ENCODE results near the gene HMGCLL1. TPM values are rescaled to one million over a fixed set of nuclear protein-coding genes. Genes with fewer than 3 reads are reported as not detected.

Gene HMGCLL1
- total RNA-seq, 2 donors from 2014 or later, result 1.8 to 2.3 TPM

DNA sequence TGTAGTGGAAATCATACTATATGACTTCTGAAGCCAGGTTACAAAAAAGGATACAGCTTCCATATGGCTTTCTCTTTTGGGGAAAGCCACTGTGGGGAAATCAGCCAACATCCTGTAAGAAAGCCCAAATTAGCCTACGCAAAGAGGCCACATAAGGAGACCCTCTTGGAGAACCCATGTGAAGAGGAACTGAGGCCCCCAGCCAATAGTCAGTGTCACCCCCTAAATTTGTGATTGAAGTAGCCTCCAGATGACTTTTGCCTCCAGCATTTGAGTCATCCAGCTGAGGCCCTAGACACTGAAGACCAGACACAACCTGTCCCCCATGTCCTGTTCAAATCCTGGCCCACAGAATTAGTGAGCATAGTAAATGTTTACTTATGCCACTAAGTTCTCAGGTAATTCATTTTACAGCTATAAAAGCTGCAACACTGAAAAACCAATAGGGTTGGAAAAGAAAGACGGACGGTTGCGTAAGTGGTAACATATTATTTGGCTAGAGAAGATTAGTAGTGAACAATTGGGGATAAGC, 60.4 kb downstream of the HMGCLL1 start:
- 80 to 92% methylated on average over 4 of the region's 4 CpGs for WGBS, 2 donors
- Histone ChIP-seq H3K4me3 (no peak overlapping the region), H3K36me3 (replicated peaks in 1 of 2; ENCODE audit: insufficient read depth in 1 of 2, low read depth in 2 of 2) (no peaks in the 10 kb centered on the region), H3K4me1 (no peaks in the 10 kb centered on the region), H3K27ac (no peak overlapping the region), H3K27me3 (no peaks in the 10 kb centered on the region), H3K9me3 (no peaks in the 10 kb centered on the region)
- DNase-seq, result no peak
- intact Hi-C loops (cut with DNase I), result no loop called here
- ATAC-seq, result no peak
- TF ChIP-seq POLR2A (IDR thresholded peaks at IDR 0.05), result no peak
- TF ChIP-seq, protein P1, sequence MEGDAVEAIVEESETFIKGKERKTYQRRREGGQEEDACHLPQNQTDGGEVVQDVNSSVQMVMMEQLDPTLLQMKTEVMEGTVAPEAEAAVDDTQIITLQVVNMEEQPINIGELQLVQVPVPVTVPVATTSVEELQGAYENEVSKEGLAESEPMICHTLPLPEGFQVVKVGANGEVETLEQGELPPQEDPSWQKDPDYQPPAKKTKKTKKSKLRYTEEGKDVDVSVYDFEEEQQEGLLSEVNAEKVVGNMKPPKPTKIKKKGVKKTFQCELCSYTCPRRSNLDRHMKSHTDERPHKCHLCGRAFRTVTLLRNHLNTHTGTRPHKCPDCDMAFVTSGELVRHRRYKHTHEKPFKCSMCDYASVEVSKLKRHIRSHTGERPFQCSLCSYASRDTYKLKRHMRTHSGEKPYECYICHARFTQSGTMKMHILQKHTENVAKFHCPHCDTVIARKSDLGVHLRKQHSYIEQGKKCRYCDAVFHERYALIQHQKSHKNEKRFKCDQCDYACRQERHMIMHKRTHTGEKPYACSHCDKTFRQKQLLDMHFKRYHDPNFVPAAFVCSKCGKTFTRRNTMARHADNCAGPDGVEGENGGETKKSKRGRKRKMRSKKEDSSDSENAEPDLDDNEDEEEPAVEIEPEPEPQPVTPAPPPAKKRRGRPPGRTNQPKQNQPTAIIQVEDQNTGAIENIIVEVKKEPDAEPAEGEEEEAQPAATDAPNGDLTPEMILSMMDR (IDR thresholded peaks at IDR 0.05), result no peak

DNA sequence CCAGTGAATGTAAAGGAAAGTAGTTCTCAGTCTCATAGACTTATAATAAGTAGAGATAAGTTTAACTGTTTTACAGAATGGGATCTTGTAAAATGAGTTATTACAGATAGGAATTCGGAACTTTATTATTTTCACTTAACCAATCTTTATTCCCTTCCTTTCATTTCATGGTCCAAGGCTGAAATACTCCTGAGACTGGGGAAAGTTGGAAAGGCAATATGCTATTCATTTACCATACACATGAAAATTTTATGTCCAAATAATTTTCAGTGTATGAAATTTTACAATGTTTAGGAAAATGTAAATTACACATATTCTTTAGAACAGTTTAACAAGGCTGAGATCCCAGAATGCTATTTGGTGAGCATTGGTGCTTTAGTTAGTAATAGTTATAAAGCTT, 62.3 kb downstream of the HMGCLL1 start:
- Histone ChIP-seq H3K36me3 (replicated peaks in 1 of 2; ENCODE audit: insufficient read depth in 1 of 2, low read depth in 2 of 2) (no peaks in the 10 kb centered on the region), H3K27me3 (no peaks in the 10 kb centered on the region), H3K27ac (no peak overlapping the region), H3K9me3 (no peaks in the 10 kb centered on the region), H3K4me3 (no peak overlapping the region), H3K4me1 (no peaks in the 10 kb centered on the region)
- intact Hi-C loops (cut with DNase I), result no loop called here
- TF ChIP-seq, protein P1 (IDR thresholded peaks at IDR 0.05), result no peak
- TF ChIP-seq POLR2A (IDR thresholded peaks at IDR 0.05), result no peak
- 57 to 61% methylated on average over 1 of the region's 1 CpG for WGBS, 2 donors
- no peak for DNase-seq
- ATAC-seq, result no peak

DNA sequence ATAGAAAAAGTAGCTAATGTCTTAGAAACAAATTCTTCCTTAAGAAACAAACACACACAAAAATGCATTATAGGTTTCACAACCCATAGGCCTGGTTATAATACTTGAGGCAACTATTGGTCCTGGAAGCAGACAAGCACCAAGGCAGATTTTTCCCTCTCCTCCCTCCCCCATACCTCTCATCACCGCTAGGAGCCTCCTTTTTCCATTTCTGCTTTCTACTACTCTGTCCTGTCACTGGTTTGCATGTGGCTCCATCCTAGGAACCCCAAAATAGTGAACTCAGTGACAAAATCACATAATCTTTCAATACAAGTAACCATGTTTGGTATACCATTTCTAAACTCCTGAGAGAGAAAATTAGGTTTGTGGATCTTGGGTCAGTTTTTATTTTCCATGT, 66.1 kb downstream of the HMGCLL1 start:
- 62 to 81% methylated on average over 1 of the region's 1 CpG for WGBS, 2 donors
- no peak for TF ChIP-seq POLR2A (IDR thresholded peaks at IDR 0.05)
- TF ChIP-seq, protein P1 (IDR thresholded peaks at IDR 0.05), result no peak
- H3K36me3 ChIP-seq (replicated peaks in 1 of 2; ENCODE audit: insufficient read depth in 1 of 2, low read depth in 2 of 2), result no peaks in the 10 kb centered on the region
- no peak overlapping the region for H3K27ac ChIP-seq
- intact Hi-C loops (cut with DNase I), result no loop called here
- ATAC-seq (no peak), DNase-seq (no peak)
- H3K4me1 ChIP-seq, result no peaks in the 10 kb centered on the region
- no peaks in the 10 kb centered on the region for H3K27me3 ChIP-seq
- H3K9me3 ChIP-seq, result no peaks in the 10 kb centered on the region
- no peak overlapping the region for H3K4me3 ChIP-seq

DNA sequence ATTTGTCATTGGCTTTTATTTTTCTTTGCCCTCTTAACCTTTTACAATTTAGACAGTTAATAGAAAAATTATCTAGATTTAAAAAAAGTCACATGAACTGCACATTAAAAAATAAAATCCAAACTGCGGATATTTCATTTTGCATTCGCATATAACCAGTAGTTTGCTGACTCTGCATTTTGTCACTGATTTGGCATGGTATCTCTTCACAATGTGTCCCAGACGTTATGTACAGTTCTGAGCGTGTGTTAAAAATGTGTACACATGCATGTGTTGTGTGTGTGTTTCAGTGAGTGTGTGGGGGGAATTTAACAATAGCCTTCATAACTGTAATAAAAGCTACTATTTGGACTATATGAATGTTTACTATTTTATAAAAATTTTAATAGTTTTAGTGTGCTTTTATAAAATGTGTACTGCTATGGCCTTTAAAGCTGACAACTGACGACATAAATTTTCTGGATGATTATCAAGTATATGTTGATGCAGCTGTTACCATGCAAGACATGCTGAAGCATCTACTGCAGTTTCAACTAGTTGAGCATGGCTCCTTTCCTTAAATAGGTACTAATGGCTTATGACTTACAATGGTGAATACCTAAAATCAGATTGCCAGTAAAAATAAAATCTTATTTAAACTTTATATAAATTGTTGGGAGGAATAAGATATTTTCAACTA, 67.7 kb downstream of the HMGCLL1 start:
- intact Hi-C loops (cut with DNase I), result no loop called here
- Histone ChIP-seq H3K9me3 (no peaks in the 10 kb centered on the region), H3K27ac (no peak overlapping the region), H3K27me3 (no peaks in the 10 kb centered on the region), H3K36me3 (replicated peaks in 1 of 2; ENCODE audit: insufficient read depth in 1 of 2, low read depth in 2 of 2) (no peaks in the 10 kb centered on the region), H3K4me1 (no peaks in the 10 kb centered on the region), H3K4me3 (no peak overlapping the region)
- TF ChIP-seq, protein P1 (IDR thresholded peaks at IDR 0.05), result no peak
- no peak for TF ChIP-seq POLR2A (IDR thresholded peaks at IDR 0.05)
- DNase-seq, result no peak
- ATAC-seq, result no peak
- WGBS, 2 donors, result 73 to 77% methylated on average over 5 of the region's 5 CpGs

DNA sequence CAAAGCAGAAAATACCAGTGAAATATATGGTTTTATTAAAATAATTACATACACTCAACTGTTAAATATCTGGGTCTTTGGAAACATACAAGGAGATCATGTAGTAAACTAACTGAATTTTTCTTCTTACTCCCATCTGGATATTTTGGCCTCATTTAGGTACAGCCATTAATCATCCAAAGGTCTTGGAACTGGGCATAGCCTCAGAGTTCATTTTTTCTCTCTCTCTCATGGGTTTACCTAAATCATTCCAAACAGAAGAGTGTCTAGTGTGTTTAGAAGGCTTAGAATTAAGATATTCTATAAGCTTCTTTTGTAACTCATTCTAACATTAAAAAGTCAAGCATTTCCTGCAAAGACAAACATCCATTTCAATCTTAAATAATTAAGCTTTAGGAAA, 79.4 kb downstream of the HMGCLL1 start:
- intact Hi-C loops (cut with DNase I), result no loop called here
- Histone ChIP-seq H3K36me3 (replicated peaks in 1 of 2; ENCODE audit: insufficient read depth in 1 of 2, low read depth in 2 of 2) (no peaks in the 10 kb centered on the region), H3K4me1 (no peaks in the 10 kb centered on the region), H3K27ac (no peak overlapping the region), H3K27me3 (no peaks in the 10 kb centered on the region), H3K9me3 (no peaks in the 10 kb centered on the region), H3K4me3 (no peak overlapping the region)
- ATAC-seq (no peak), DNase-seq (no peak)
- no peak for TF ChIP-seq POLR2A (IDR thresholded peaks at IDR 0.05)
- TF ChIP-seq, protein P1 (IDR thresholded peaks at IDR 0.05), result no peak
